GM19099 (cell line): ENCODE data around the gene C1orf35.

Experiments
- POLR2A ChIP-seq: IDR thresholded peaks from 3 replicates; pipeline ENCODE4 v1.6.1; 2011; ENCODE audit warnings: low read depth; ENCODE audit not compliant: insufficient read length; ENCODE audit errors: extremely low read depth

C1orf35 gene

DNA sequence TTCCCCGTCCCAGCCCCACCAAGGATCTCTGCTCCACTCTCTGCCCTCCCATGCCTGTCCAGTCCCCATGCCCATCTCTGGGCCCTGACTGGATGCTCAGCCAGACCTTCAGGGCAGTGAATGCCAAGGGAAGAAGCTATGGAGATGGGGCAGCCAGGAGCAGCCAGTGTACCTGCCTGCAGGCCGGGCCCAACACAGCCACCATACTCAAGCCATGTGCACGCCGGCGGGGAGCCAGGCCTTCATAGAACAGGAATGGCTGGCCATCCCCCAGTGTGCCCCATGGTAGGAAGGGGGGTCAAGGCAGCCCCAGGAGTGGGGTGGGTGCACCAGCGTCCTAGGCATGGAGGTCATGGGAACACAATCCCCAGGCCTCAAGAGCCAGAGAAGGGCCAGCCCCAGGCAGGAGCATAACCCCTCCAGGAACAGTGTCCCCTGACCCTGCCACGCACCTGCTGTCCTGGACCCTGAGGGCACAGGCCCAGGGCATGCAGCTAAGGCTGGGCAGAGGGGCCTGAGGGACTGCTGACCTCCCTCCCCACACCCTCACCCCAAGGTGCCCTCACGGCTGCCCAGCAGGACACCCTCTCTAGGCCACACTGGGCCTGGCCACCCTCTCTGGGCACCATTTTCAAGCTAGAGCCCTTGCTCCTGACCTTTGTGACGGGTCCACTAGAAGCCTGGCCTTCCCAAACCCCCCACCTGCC is 40.9 kb downstream of the C1orf35 start:
- TF ChIP-seq POLR2A = no peak

DNA sequence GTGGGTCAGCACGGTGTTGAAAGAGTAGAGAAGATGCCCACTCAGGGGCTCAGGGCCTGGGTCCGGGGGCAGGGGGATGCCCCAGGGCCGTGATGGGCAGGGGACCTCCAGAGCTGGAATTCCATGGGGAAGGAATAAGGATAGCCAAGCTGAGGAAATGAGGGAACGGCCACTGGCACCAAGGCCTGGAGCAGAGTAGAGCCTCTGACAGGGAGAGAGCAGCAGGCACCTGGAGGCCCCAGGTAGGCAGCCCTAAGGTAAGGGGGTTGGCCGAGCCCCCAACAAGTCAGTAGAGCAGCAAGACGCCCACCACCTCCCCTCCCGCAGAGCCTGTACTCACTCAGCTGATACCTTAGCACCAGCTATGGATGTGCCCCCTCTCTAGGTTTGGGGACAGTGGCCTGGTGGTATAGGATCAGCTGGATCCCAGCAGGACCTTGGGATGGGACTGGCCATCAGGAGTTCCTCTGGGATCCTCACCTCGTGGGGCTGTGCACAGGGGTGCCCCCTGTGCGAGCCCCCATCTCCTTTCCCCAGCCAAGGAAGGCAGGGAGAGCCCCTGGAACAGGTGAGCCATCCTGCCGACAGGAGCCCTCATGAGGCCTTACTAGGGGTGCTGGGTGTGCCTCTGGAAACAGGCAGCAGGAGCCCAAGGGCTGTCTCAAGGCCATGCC is 41.6 kb downstream of the C1orf35 start:
- TF ChIP-seq POLR2A = no peak

DNA sequence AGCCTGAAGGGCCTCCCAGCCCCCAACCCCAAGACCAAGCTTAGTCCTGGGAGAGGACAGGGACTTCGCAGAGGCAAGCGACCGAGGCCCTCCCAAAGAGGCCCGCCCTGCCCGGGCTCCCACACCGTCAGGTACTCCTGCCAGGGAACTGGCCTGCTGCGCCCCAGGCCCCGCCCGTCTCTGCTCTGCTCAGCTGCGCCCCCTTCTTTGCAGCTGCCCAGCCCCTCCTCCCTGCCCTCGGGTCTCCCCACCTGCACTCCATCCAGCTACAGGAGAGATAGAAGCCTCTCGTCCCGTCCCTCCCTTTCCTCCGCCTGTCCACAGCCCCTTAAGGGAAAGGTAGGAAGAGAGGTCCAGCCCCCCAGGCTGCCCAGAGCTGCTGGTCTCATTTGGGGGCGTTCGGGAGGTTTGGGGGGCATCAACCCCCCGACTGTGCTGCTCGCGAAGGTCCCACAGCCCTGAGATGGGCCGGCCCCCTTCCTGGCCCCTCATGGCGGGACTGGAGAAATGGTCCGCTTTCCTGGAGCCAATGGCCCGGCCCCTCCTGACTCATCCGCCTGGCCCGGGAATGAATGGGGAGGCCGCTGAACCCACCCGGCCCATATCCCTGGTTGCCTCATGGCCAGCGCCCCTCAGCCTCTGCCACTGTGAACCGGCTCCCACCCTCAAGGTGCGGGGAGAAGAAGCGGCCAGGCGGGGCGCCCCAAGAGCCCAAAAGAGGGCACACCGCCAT is 42.5 kb downstream of the C1orf35 start:
- TF ChIP-seq POLR2A = no peak

DNA sequence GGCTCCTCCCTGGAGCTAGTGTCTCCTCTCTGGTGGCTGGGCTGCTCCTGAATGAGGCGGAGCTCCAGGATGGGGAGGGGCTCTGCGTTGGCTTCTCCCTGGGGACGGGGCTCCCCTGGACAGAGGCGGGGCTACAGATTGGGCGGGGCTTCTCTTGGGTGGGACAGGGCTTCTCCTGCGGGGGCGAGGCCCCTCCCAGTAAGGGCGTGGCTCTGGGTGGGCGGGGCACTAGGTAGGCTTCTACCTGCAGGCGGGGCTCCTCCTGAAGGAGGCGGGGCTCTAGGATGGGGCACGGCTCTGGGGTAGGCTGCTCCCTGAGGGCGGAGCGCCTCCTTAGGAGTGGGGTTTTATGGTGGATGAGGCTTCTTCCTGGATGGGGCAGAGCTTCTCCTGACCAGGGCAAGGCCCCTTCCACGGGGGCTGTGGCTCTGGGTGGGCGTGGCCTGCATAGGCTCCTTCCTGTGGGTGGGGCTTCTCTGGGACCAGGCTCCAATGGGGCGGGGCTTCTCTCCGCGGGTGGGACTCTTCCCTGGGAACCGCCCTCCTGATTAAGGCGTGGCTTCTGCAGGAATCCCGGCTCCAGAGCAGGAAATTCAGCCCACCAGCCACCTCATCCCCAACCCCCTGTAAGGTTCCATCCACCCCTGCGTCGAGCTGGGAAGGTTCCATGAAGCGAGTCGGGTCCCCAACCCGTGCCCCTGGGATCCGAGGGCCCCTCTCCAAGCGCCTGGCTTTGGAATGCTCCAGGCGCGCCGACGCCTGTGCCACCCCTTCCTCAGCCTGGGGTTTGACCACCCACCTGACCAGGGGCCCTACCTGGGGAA is 43.3 kb downstream of the C1orf35 start:
- TF ChIP-seq POLR2A = no peak

DNA sequence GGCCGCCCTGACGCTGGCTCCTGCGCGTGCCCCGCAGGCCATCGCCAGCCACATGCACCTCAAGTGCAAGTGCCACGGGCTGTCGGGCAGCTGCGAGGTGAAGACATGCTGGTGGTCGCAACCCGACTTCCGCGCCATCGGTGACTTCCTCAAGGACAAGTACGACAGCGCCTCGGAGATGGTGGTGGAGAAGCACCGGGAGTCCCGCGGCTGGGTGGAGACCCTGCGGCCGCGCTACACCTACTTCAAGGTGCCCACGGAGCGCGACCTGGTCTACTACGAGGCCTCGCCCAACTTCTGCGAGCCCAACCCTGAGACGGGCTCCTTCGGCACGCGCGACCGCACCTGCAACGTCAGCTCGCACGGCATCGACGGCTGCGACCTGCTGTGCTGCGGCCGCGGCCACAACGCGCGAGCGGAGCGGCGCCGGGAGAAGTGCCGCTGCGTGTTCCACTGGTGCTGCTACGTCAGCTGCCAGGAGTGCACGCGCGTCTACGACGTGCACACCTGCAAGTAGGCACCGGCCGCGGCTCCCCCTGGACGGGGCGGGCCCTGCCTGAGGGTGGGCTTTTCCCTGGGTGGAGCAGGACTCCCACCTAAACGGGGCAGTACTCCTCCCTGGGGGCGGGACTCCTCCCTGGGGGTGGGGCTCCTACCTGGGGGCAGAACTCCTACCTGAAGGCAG is 44.0 kb downstream of the C1orf35 start:
- TF ChIP-seq POLR2A = no peak

DNA sequence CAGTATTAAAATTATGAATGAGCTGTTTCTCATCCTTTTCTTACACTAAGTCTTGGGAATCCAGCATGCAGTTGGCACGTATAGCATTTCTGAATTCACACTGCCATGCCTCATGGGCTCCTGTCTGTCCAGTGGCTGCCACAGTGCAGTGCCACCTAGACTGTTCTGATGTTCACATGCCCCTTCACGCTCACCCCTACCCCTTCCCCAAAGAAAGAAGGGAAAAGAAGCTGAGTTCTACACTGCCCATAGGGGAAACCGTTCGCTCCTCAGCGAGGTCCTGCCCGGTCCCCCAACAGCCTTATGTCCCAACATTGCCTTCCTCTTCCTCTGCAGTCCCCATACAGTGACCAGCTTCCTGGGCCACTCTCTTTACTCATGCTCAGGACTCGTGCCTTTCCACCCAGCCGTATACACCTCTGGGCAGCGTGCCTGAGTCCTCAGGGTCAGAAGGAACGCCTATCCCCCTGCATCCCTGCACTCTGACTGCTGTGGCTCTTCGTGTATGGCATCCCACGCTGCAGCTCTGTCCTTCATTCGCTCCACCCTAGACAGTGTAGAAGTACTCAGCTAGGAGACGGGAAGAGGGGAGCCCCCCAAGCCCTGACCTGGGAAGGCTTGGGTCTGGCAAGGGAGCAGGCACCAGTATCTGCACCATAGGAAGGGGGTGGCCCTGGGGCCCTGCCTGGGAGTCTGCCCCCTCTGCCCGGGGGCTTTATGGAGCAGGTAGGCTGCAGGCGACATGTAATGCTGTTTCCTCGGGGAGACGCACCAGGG is 44.8 kb downstream of the C1orf35 start:
- no peak for TF ChIP-seq POLR2A
